HG02759 (cell line): ENCODE results near the gene CALN1.
"Not testable (repeated sequence)": the region's sequence is repeated elsewhere in the genome, so short reads cannot be mapped to it uniquely, and the experiment has no call there.

ENCODE experiments used
- ATAC-seq: cut with Tn5 transposase; IDR thresholded peaks from one replicate; pipeline ENCODE4 v1.9.1; 2021; ENCODE audit warnings: mild to moderate bottlenecking, moderate library complexity; ENCODE audit not compliant: unreplicated experiment

Gene CALN1

GRCh38 chr7:72412121-72412618, at the start of gene CALN1:
TSS of gene CALN1 (minus strand) at chr7:72412338.
- ATAC-seq: not testable (repeated sequence)

GRCh38 chr7:72453471-72453870, 41.3 kb upstream of the CALN1 start:
- ATAC-seq: no peak

GRCh38 chr7:72447465-72448204, 35.5 kb upstream of the CALN1 start:
- no peak for ATAC-seq

GRCh38 chr7:72446591-72447462, 34.7 kb upstream of the CALN1 start:
- ATAC-seq: no peak

- ATAC-seq: no peak
Measured at GRCh38 chr7:72446131-72446530, 34.0 kb upstream of the CALN1 start.

GRCh38 chr7:72445580-72445979, 33.4 kb upstream of the CALN1 start:
- ATAC-seq: no peak

- no peak for ATAC-seq
Measured at GRCh38 chr7:72445075-72445474, 32.9 kb upstream of the CALN1 start.

GRCh38 chr7:72444026-72444776, 32.1 kb upstream of the CALN1 start:
- no peak for ATAC-seq

GRCh38 chr7:72441791-72442190, 29.7 kb upstream of the CALN1 start:
- ATAC-seq: no peak

- ATAC-seq: no peak
Measured at GRCh38 chr7:72438491-72438890, 26.4 kb upstream of the CALN1 start.

- ATAC-seq: no peak
Measured at GRCh38 chr7:72437610-72438009, 25.5 kb upstream of the CALN1 start.

GRCh38 chr7:72437061-72437585, 25.0 kb upstream of the CALN1 start:
- no peak for ATAC-seq

GRCh38 chr7:72435925-72436480, 23.9 kb upstream of the CALN1 start:
- no peak for ATAC-seq

- no peak for ATAC-seq
Measured at GRCh38 chr7:72435366-72435765, 23.2 kb upstream of the CALN1 start.

- no peak for ATAC-seq
Measured at GRCh38 chr7:72430531-72430930, 18.4 kb upstream of the CALN1 start.

GRCh38 chr7:72429316-72429715, 17.2 kb upstream of the CALN1 start:
- no peak for ATAC-seq

GRCh38 chr7:72416846-72417245, 4.7 kb upstream of the CALN1 start:
- ATAC-seq: no peak

- ATAC-seq: no peak
Measured at GRCh38 chr7:72415586-72415985, 3.4 kb upstream of the CALN1 start.

- no peak for ATAC-seq
Measured at GRCh38 chr7:72413886-72414285, 1.7 kb upstream of the CALN1 start.

GRCh38 chr7:72413290-72413689, 1.2 kb upstream of the CALN1 start:
- no peak for ATAC-seq

- no peak for ATAC-seq
Measured at GRCh38 chr7:72411419-72411818, 719 bp downstream of the CALN1 start.
